NCI-H128 (cell line): ENCODE results near the gene CAVIN3.

ENCODE experiments used
- DNase-seq: peaks from one replicate; lab custom pipeline; 2025; ENCODE audit not compliant: unreplicated experiment; lab: John Stamatoyannopoulos, UW

Gene CAVIN3

GRCh38 chr11:6270584-6271246, 49.6 kb downstream of the CAVIN3 start:
- no peak for DNase-seq

DNA sequence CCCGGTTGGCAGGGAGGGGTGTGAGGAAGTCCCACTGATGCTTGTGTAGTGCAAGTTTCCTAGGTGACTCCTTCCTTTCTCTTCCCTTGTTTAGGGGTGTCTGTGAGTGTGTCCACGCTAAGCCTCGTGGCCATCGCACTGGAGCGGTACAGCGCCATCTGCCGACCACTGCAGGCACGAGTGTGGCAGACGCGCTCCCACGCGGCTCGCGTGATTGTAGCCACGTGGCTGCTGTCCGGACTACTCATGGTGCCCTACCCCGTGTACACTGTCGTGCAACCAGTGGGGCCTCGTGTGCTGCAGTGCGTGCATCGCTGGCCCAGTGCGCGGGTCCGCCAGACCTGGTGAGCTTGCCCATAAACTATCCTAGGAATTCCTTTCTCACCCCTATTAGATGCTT, 50.3 kb downstream of the CAVIN3 start:
- DNase-seq = no peak
